ENCODE measurements around the gene GREB1L.

DNA sequence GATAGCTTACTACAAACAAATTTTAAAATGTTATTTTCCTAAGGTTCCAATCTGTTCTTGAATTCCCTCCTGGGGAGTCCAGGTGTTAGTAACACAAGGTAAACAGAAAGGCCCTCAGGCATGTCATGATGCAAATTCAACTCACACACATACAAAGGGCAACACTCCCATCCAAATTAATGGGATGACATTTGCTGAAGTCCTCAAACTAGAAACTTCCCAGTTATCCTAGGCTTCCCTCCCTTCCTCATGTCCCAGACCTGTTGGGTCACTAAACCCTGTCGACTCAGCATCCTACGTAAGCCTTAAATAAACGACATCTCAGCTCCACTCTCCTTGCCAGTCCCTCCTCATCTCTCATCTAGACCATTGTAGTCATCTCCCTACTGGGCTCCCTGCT is 85.1 kb downstream of the GREB1L start:
- TF ChIP-seq, protein P1, sequence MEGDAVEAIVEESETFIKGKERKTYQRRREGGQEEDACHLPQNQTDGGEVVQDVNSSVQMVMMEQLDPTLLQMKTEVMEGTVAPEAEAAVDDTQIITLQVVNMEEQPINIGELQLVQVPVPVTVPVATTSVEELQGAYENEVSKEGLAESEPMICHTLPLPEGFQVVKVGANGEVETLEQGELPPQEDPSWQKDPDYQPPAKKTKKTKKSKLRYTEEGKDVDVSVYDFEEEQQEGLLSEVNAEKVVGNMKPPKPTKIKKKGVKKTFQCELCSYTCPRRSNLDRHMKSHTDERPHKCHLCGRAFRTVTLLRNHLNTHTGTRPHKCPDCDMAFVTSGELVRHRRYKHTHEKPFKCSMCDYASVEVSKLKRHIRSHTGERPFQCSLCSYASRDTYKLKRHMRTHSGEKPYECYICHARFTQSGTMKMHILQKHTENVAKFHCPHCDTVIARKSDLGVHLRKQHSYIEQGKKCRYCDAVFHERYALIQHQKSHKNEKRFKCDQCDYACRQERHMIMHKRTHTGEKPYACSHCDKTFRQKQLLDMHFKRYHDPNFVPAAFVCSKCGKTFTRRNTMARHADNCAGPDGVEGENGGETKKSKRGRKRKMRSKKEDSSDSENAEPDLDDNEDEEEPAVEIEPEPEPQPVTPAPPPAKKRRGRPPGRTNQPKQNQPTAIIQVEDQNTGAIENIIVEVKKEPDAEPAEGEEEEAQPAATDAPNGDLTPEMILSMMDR (IDR thresholded peaks at IDR 0.05): no peak
- TF ChIP-seq POLR2A (IDR thresholded peaks at IDR 0.05): no peak
